Right lobe of liver (tissue), 6 donors: Measurements from ENCODE around the gene SLC6A3. TPM values are rescaled to one million over a fixed set of nuclear protein-coding genes. Genes with fewer than 3 reads are reported as not detected.

Source experiments
- ATAC-seq, 4 donors: fragments of 200-7000 bp; cut with Tn5 transposase; one replicate each; pipeline ENCODE4 v1.9.1; 2020; ENCODE audit warnings: mild to moderate bottlenecking in 4 of 4, moderate library complexity in 4 of 4
- DNase-seq, 3 donors: peaks; one replicate each; pipeline ENCODE4 v3.0.0-alpha.2; 2020
- H3K27ac ChIP-seq, 3 donors: fragments of 200-600 bp; one replicate each; pipeline ENCODE4 v1.8.0; 2022
- H3K27me3 ChIP-seq, 2 donors: fragments of 200-600 bp; one replicate each; pipeline ENCODE4 v1.8.0; 2022
- H3K36me3 ChIP-seq, 4 donors: fragments of 200-600 bp; sonication (generic) in 1 of 4; one replicate each; pipeline versions ENCODE4 v1.5.1 to v1.8.0; 2017 to 2022; ENCODE audit warnings: control low read depth in 1 of 4
- H3K4me1 ChIP-seq, 4 donors: fragments of 200-600 bp; sonication (generic) in 1 of 4; one replicate each; pipeline versions ENCODE4 v1.5.1 to v1.8.0; 2017 to 2022; ENCODE audit warnings: control low read depth in 1 of 4
- H3K4me3 ChIP-seq, 3 donors: fragments of 200-600 bp; one replicate each; pipeline ENCODE4 v1.8.0; 2022
- H3K9me3 ChIP-seq, 4 donors: fragments of 200-600 bp; sonication (generic) in 1 of 4; one replicate each; pipeline versions ENCODE4 v1.5.1 to v1.8.0; 2017 to 2022; ENCODE audit warnings: control low read depth in 1 of 4
- CTCF ChIP-seq, 4 donors: fragments of 200-600 bp in 3 of 4; fragments of 450-650 bp in 1 of 4; IDR thresholded peaks; one replicate each; pipeline versions ENCODE4 v1.5.1 to v1.8.0; 2016 to 2022; ENCODE audit warnings: antibody characterized with exemption in 4 of 4, mild to moderate bottlenecking in 2 of 4
- POLR2A ChIP-seq: fragments of 450-650 bp; IDR thresholded peaks from one replicate; pipeline ENCODE4 v1.6.1; 2017; ENCODE audit warnings: antibody characterized with exemption, mild to moderate bottlenecking
- WGBS: methylation state at CpG from one replicate; pipeline ENCODE4 v1.1.6; 2018; ENCODE audit warnings: low coverage, low lambda C conversion rate; ENCODE audit not compliant: insufficient coverage; ENCODE audit errors: missing lambda C conversion rate; 5-methylcytosine and 5-hydroxymethylcytosine counted together
- intact Hi-C, 2 donors: fragments of 100-400 bp; cut with DNase I; formaldehyde crosslinking; loops; one replicate each; pipeline versions ENCODE4 v1.11.2 to v1.14.1; 2022
- total RNA-seq, 6 experiments: library from RNA; depleted of rRNA in 2 of 6; stranded (reverse); fragments of >200 nt in 2 of 6; fragmentation: NEBNext Ultra II Directional in 3 of 6; extraction: Animal tissue kit (Norgen Biotek cat#: 25700) in 3 of 6; gene quantifications; one replicate each; pipeline versions ENCODE4 v1.1.0 to v1.2.4, GENCODE V29; 2016 to 2023
- donor health status: DM: no; HTN: yes; CAD: no.
- donor health status: DM: no; HTN: no; CAD: no.
- donor health status: DM: no; HTN: no; CAD: no.
- donor health status: DM: no; HTN: yes; CAD: no.
- donor health status: DM: no; HTN: yes; CAD: no.

Gene SLC6A3
- total RNA-seq, 6 experiments from 2014 or later = not detected

- intact Hi-C loops = no loop called here
These were observed 76.5 kb downstream of the SLC6A3 start for GRCh38 chr5:1368756-1369155.

GRCh38 chr5:1368236-1368635 is 77.0 kb downstream of the SLC6A3 start:
- Histone ChIP-seq H3K27ac (no peak overlapping the region), H3K4me3 (no peak overlapping the region), H3K4me1 (no peaks in the 10 kb centered on the region), H3K27me3 (peaks cover 0 to 3% of the 10 kb centered on the region in 2 donors), H3K36me3 (no peaks in the 10 kb centered on the region), H3K9me3 (no peaks in the 10 kb centered on the region)
- ATAC-seq = no peak
- no peak for TF ChIP-seq POLR2A
- TF ChIP-seq CTCF (IDR thresholded peaks at IDR 0.05) = no peak
- 44% methylated on average over 2 of the region's 7 CpGs for WGBS
- intact Hi-C loops = no loop called here
- peak in 1 of 3 donors; percentile 18 for DNase-seq

More at GRCh38 chr5:1368756-1369155, 76.5 kb downstream of the SLC6A3 start:
- H3K36me3 ChIP-seq = no peaks in the 10 kb centered on the region
- no peaks in the 10 kb centered on the region for H3K27me3 ChIP-seq
- 63% methylated on average over 4 of the region's 4 CpGs for WGBS
- H3K4me3 ChIP-seq = no peak overlapping the region
- H3K4me1 ChIP-seq = no peaks in the 10 kb centered on the region
- no peak for TF ChIP-seq POLR2A
- ATAC-seq (no peak), DNase-seq (no peak)
- H3K27ac ChIP-seq = no peak overlapping the region
- no peaks in the 10 kb centered on the region for H3K9me3 ChIP-seq

GRCh38 chr5:1367149-1367548 is 78.1 kb downstream of the SLC6A3 start:
- intact Hi-C loops = no loop called here
- H3K27ac ChIP-seq = no peak overlapping the region
- no peaks in the 10 kb centered on the region for H3K9me3 ChIP-seq
- DNase-seq (peak in 1 of 3 donors; percentile 1), ATAC-seq (no peak)
- H3K4me3 ChIP-seq = no peak overlapping the region
- H3K36me3 ChIP-seq = no peaks in the 10 kb centered on the region
- H3K4me1 ChIP-seq = no peaks in the 10 kb centered on the region
- 59% methylated on average over 4 of the region's 7 CpGs for WGBS
- H3K27me3 ChIP-seq = peaks cover 0 to 3% of the 10 kb centered on the region in 2 donors
- no peak for TF ChIP-seq POLR2A
- TF ChIP-seq CTCF (IDR thresholded peaks at IDR 0.05) = no peak

- Histone ChIP-seq H3K36me3 (no peaks in the 10 kb centered on the region), H3K27ac (no peak overlapping the region), H3K27me3 (peaks cover 0 to 3% of the 10 kb centered on the region in 2 donors), H3K4me3 (no peak overlapping the region), H3K4me1 (no peaks in the 10 kb centered on the region), H3K9me3 (no peaks in the 10 kb centered on the region)
- ATAC-seq (no peak), DNase-seq (peak in 1 of 3 donors; percentile 15)
- intact Hi-C loops = no loop called here
- WGBS = 76% methylated on average over 13 of the region's 14 CpGs
- no peak for TF ChIP-seq CTCF (IDR thresholded peaks at IDR 0.05)
- no peak for TF ChIP-seq POLR2A
These were observed 78.7 kb downstream of the SLC6A3 start for GRCh38 chr5:1366514-1366913.

GRCh38 chr5:1364211-1364610 is 81.0 kb downstream of the SLC6A3 start:
- Histone ChIP-seq H3K4me1 (no peaks in the 10 kb centered on the region), H3K9me3 (no peaks in the 10 kb centered on the region), H3K36me3 (no peaks in the 10 kb centered on the region), H3K27me3 (peaks cover 0 to 3% of the 10 kb centered on the region in 2 donors), H3K4me3 (no peak overlapping the region), H3K27ac (no peak overlapping the region)
- intact Hi-C loops = no loop called here
- WGBS = 58% methylated on average over 7 of the region's 9 CpGs
- DNase-seq (peak in 1 of 3 donors; percentile 8), ATAC-seq (no peak)
- TF ChIP-seq POLR2A (no peak), CTCF (IDR thresholded peaks at IDR 0.05) (no peak)
